IPS-NIHi7 (cell line): Measurements from ENCODE around the gene SLC14A1.

ENCODE experiments used
- DNase-seq: peaks from one replicate; pipeline ENCODE4 v3.0.0; 2012; ENCODE audit warnings: mixed read lengths; ENCODE audit errors: extremely low spot score

Gene SLC14A1

DNA sequence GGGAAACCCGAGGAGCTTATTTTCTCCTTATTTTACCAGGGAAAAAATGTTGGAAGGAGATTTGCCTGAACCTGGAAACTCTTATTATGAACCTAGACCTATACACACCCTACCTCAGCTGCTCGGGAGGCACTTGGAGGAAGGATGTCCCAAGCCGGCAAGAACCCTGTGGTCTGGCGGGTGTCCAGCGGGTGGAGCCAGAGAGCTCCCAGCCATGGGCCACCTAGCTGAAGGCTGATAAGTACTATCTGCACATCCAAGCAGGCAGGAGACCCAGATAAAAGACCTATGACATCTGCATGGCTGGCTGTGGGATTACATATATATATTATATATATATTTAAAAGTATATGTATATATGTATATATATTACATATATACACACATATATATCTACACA, 1.1 kb upstream of the SLC14A1 start:
- DNase-seq = peak; percentile 92

GRCh38 chr18:45724601-45725000, 620 bp downstream of the SLC14A1 start:
- DNase-seq = no peak

- DNase-seq = no peak
Observed at GRCh38 chr18:45725336-45725735, 1.4 kb downstream of the SLC14A1 start.

- no peak for DNase-seq
Observed at GRCh38 chr18:45726603-45727002, 2.6 kb downstream of the SLC14A1 start.

- no peak for DNase-seq
Observed at GRCh38 chr18:45727068-45727467, 3.1 kb downstream of the SLC14A1 start.

GRCh38 chr18:45728336-45729010, 4.5 kb downstream of the SLC14A1 start:
- DNase-seq = no peak

DNA sequence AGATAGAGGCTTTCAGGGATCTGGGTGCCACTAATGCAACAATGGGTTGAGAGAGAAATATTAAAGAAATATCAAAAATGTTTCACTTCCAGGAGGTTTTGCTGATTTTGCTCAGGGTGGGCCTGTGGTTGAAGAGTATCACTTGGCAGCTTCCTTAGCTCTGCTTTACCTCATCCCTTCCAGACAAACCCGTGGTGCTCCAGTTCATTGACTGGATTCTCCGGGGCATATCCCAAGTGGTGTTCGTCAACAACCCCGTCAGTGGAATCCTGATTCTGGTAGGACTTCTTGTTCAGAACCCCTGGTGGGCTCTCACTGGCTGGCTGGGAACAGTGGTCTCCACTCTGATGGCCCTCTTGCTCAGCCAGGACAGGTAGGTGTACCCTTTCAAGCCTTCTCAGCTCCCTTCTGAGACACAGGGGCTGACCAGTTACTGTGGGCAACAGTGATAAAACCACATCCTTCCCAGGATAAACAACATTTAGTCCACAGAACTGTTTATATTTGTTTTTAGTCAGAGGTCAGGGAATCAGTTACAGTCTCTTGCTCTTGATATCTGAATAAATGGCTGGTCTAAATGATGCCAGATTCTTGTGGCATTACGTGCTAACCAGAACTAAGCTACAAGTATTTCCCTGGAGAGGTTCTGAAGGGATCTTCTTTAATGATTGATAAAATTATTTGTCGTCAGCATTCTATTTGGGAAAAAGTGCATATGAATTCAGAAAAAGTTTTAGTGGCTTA, 7.0 kb downstream of the SLC14A1 start:
- no peak for DNase-seq

DNA sequence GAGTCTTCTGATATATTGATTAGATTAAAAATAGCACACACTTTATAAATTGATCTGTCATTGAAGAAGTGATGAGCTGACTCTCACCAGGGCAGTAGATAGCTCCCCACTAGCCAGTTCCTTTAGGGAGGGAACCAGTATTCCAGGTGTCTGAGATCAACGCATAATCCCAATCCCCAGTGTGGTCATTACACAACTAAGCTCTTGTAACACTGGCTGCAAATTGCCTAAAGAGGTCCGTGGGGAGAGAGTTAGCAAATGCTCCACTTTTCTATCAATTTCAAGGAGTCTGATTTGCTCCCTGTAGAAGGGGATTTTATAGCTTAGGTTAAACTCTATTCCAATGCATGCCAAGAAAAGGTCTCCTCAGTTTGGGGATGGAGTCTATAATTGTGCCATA, 7.7 kb downstream of the SLC14A1 start:
- DNase-seq = no peak

DNA sequence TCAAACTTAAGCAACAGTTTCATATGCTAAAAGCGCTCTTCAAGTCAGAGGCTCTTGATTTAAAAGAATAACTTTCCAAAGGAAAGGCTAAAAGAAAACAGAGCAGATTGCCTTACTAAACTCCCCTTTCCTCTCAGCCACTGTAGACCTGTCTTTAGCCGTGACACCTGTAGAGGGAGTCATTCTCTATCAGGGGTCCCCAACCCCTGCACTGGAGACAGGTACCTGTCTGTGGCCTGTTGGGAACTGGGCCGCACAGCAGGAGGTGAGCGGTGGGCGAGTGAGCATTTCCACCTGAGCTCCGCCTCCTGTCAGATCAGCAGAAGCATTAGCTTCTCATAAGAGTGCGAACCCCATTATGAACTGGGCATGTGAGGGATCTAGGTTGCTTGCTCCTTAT, 9.6 kb downstream of the SLC14A1 start:
- peak; percentile 41 for DNase-seq

GRCh38 chr18:45734505-45734904, 10.5 kb downstream of the SLC14A1 start:
- DNase-seq = no peak

- DNase-seq = no peak
Observed at GRCh38 chr18:45734944-45735343, 11.0 kb downstream of the SLC14A1 start.

GRCh38 chr18:45738660-45739059, 14.7 kb downstream of the SLC14A1 start:
- peak; percentile 34 for DNase-seq

- DNase-seq = no peak
Observed at GRCh38 chr18:45739268-45739667, 15.3 kb downstream of the SLC14A1 start.

DNA sequence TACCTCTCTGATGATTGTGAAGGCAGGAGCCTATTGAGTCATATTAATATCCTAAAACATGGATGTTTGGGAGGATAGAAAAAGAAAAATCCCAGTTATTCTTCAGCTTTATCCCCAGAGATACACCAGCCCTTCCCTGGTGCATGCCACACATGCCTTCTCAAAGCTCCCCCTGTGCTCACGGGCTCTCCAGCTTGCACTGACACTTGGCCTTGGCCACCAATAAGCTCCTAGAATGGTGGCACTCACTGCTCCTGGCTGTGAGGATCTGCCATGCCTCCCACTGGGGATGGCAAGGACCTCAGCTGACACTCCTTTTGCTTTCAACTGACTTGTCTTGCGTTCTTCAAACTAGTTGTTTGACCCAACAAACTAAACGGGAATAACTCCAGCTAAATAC, 15.9 kb downstream of the SLC14A1 start:
- DNase-seq = no peak

DNA sequence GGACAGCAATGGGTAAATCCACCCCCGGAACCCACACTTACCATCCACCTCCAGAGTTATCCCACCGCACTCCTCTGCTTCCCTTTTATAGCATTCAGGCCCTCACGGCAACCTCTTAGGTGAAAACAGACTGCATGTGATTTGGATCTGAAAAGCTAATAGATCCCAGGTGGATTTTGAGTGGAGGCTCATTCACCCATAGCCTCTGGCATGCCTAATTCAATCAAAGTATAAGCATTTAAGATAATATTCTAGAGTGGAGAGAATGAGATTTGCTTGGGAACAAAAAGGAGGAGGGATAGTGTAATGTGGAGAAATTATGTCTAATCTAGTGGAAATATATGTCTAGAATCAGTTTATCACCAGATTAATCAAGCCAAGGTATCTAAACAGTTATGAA, 17.1 kb downstream of the SLC14A1 start:
- no peak for DNase-seq

DNA sequence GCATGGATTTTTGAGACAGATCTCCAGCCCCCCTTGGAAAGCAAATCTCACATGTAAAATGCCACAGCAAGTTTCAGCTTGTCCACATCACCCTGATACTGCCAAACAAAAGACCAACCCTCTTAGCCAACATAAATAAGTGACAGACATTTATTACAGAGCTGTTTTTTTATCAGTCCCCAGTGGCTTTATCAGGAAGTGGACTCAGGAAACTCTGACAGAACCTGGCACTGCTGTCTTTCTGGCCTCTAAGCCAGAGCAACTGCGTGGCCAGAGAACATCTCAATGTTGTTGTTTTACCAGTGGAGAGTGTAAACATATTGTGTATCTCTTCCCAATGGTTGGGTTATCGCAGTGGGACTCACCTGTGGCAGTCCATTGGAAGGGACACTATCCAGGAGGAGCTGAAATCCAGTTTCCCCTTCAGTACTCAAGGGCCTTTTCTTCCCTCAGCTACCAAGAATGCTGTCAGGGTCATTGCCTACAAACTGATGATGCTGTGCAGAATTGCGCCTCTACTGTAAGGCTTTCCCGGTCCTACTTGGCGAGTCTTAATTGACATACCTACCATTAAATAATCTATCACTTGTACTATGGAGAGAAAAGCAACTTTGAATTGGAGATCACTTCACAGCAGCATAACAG, 22.0 kb downstream of the SLC14A1 start:
- no peak for DNase-seq

GRCh38 chr18:45748501-45748900, 24.5 kb downstream of the SLC14A1 start:
- no peak for DNase-seq

DNA sequence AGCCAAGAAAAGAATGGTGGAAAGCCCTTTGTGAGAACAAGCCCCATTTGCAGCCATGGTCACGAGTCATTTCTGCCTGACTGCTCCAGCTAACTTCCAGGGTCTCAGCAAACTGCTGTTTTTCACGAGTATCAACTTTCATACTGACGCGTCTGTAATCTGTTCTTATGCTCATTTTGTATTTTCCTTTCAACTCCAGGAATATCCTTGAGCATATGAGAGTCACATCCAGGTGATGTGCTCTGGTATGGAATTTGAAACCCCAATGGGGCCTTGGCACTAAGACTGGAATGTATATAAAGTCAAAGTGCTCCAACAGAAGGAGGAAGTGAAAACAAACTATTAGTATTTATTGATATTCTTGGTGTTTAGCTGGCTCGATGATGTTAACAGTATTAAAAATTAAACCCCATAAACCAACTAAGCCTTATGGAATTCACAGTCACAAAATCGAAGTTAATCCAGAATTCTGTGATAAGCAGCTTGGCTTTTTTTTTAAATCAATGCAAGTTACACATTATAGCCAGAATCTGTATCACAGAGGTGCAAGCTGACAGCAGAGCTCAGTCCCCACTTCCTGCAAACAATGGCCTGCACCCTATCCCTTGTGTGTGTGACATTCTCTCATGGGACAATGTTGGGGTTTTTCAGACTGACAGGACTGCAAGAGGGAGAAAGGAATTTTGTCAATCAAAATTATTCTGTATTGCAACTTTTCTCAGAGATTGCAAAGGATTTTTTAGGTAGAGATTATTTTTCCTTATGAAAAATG, 26.1 kb downstream of the SLC14A1 start:
- no peak for DNase-seq

DNA sequence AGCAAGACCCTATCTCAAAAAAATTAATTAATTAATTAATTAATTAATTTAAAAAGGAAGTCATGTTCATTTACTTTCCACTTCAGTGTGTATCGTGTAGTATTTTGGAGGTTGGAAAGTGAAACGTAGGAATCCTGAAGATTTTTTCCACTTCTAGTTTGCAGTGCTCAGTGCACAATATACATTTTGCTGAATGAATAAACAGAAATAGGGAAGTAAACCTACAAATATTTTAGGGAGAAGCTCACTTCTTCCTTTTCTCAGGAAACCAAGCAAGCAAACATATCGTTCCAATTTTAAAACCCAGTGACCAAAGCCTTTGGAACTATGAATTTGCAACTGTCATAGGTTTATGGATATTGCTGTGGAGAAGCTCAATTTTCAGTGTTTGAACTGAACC, 27.8 kb downstream of the SLC14A1 start:
- DNase-seq = no peak

DNA sequence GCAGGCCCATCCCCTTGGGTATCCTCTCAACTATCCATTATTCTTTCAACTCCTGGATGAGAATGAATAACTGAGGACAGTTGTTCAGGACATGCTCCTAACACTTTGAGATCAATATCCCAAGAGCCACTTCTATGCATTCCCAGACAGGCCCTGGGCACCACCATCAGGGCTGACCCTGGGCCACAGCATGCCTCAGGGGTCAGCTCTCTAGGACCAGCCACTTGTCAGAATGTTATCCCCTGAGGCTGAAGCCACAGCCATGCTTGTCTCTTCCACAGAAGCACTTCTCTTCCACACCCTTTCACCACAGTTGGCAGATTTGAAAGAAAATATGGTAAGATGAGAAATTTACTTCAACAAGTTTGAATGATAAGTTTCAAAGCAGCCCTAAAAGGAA, 28.7 kb downstream of the SLC14A1 start:
- no peak for DNase-seq

DNA sequence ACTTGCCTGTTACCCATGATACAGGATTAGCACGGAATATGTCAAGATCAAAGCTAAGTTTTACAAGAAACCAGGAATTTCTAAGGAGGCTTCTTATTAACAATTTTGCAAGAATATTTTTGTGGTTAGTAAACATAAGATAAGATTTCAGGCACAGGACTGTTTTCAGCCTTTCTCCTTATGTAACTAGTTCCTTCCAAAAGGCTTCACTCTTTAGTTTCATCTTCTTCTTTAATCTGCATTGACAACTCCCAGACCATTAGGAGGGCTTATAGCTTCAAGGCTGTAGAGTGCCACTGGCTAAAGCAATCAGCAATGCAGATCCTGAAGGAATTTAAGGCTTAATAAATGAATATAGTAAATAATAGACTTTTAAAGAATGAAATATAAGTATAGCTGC, 29.3 kb downstream of the SLC14A1 start:
- no peak for DNase-seq

DNA sequence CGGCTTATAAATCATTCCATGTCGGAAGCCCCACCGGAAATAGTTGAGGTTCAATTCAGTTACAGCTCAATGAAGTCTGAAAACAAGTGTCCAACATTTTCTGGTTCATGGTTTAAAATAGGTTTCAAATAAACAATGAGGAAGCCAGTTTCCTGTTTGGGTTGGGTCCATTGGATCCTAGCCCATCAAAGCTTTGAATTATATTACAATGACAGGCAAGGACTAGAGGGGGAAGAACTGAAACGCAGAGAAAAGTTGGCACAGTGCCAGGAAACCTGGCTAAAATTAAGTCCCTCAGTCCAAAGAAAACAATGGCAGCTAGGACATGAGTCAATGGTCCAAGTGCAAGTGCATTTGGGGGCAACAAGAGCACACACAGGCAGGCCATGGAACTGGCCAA, 32.0 kb downstream of the SLC14A1 start:
- DNase-seq = no peak
